WTC11 (cell line): ENCODE measurements around the gene SLC19A3. TPM values are rescaled to one million over a fixed set of nuclear protein-coding genes. Genes with fewer than 3 reads are reported as not detected.

ENCODE experiments used
- ATAC-seq: fragments of 200-7000 bp; cut with Tn5 transposase; 2 replicates; pipeline ENCODE4 v1.10.0; 2021; ENCODE audit warnings: mild to moderate bottlenecking, moderate library complexity
- CTCF ChIA-PET: fragments of 300-600 bp; sonication (Branson Sonifier 250); formaldehyde crosslinking; loops from one replicate; lab custom pipeline; 2021; ENCODE audit warnings: antibody characterized with exemption; lab: Charles Lee
- POLR2A ChIA-PET: fragments of 350-600 bp; sonication (Branson Sonifier 250); formaldehyde crosslinking; loops from one replicate; lab custom pipeline; 2021; ENCODE audit warnings: antibody characterized with exemption; lab: Charles Lee
- DNase-seq: peaks from one replicate; pipeline ENCODE4 v3.0.0; 2021; ENCODE audit warnings: low spot score
- H3K27ac Mint-ChIP-seq: 2 replicates; pipeline ENCODE4 v1.8.0; 2021; ENCODE audit warnings: mixed read lengths
- H3K27me3 Mint-ChIP-seq: 2 replicates; pipeline ENCODE4 v1.8.0; 2021; ENCODE audit warnings: low read depth, mild to moderate bottlenecking, moderate library complexity, mixed read lengths
- H3K36me3 Mint-ChIP-seq: 2 replicates; pipeline ENCODE4 v1.8.0; 2021; ENCODE audit warnings: mixed read lengths
- H3K4me1 Mint-ChIP-seq: 2 replicates; pipeline ENCODE4 v1.8.0; 2022; ENCODE audit warnings: mixed read lengths
- H3K4me3 Mint-ChIP-seq: 2 replicates; pipeline ENCODE4 v1.8.0; 2021; ENCODE audit warnings: mild to moderate bottlenecking, moderate library complexity, mixed read lengths
- H3K9me3 Mint-ChIP-seq: 2 replicates; pipeline ENCODE4 v1.8.0; 2021; ENCODE audit warnings: mixed read lengths
- EMX1 ChIP-seq: fragments of 250-450 bp; sonication (Bioruptor Pico); IDR thresholded peaks from 2 replicates; pipeline ENCODE4 v1.8.0; 2021; ENCODE audit warnings: mild to moderate bottlenecking
- ETV6 ChIP-seq: sonication (generic); formaldehyde crosslinking; IDR thresholded peaks from 2 replicates; pipeline ENCODE4 v1.8.1; 2022; ENCODE audit warnings: mild to moderate bottlenecking, missing genetic modification reagents
- FOXP1 ChIP-seq: sonication (generic); formaldehyde crosslinking; IDR thresholded peaks from 2 replicates; pipeline ENCODE4 v1.8.0; 2022; ENCODE audit warnings: missing genetic modification reagents, mild to moderate bottlenecking, moderate library complexity, borderline replicate concordance
- GTF2I ChIP-seq: fragments of 250-450 bp; sonication (Bioruptor Pico); conservative IDR thresholded peaks from 2 replicates; pipeline ENCODE4 v1.4.0; 2021; ENCODE audit warnings: mild to moderate bottlenecking
- HMGA2 ChIP-seq: fragments of 250-450 bp; sonication (Bioruptor Pico); IDR thresholded peaks from 2 replicates; pipeline ENCODE4 v1.4.0; 2021; ENCODE audit warnings: mild to moderate bottlenecking, moderate library complexity
- IRF2 ChIP-seq: sonication (generic); formaldehyde crosslinking; IDR thresholded peaks from 2 replicates; pipeline ENCODE4 v1.8.0; 2022; ENCODE audit warnings: low read depth, missing genetic modification reagents, borderline replicate concordance
- JUN ChIP-seq: sonication (generic); formaldehyde crosslinking; IDR thresholded peaks from 2 replicates; pipeline ENCODE4 v1.8.0; 2023; ENCODE audit warnings: mild to moderate bottlenecking, missing genetic modification reagents
- MXD4 ChIP-seq: fragments of 250-450 bp; sonication (Bioruptor Pico); IDR thresholded peaks from 2 replicates; pipeline ENCODE4 v1.8.0; 2021; ENCODE audit warnings: mild to moderate bottlenecking, moderate library complexity, borderline replicate concordance
- NFE2L1 ChIP-seq: sonication (generic); formaldehyde crosslinking; IDR thresholded peaks from 2 replicates; pipeline ENCODE4 v1.8.1; 2023; ENCODE audit warnings: missing genetic modification reagents
- OVOL2 ChIP-seq: fragments of 250-450 bp; sonication (Bioruptor Pico); IDR thresholded peaks from 2 replicates; pipeline ENCODE4 v1.9.0; 2021; ENCODE audit warnings: mild to moderate bottlenecking, borderline replicate concordance
- RELA ChIP-seq: sonication (generic); formaldehyde crosslinking; IDR thresholded peaks from 2 replicates; pipeline ENCODE4 v1.8.1; 2022; ENCODE audit warnings: missing genetic modification reagents, mild to moderate bottlenecking, borderline replicate concordance
- RORB ChIP-seq: fragments of 250-450 bp; sonication (Bioruptor Pico); IDR thresholded peaks from 2 replicates; pipeline ENCODE4 v1.9.0; 2021; ENCODE audit warnings: mild to moderate bottlenecking
- SMAD3 ChIP-seq: sonication (generic); formaldehyde crosslinking; IDR thresholded peaks from 2 replicates; pipeline ENCODE4 v1.8.0; 2022; ENCODE audit warnings: missing genetic modification reagents, mild to moderate bottlenecking, borderline replicate concordance
- SOX15 ChIP-seq: fragments of 250-450 bp; sonication (Bioruptor Pico); IDR thresholded peaks from 2 replicates; pipeline ENCODE4 v1.9.0; 2021; ENCODE audit warnings: mild to moderate bottlenecking
- TEAD1 ChIP-seq: sonication (generic); formaldehyde crosslinking; IDR thresholded peaks from 2 replicates; pipeline ENCODE4 v1.8.0; 2022; ENCODE audit warnings: mild to moderate bottlenecking, missing genetic modification reagents
- ZNF121 ChIP-seq: sonication (generic); formaldehyde crosslinking; IDR thresholded peaks from 2 replicates; pipeline ENCODE4 v1.8.0; 2023; ENCODE audit warnings: missing genetic modification reagents
- ZNF219 ChIP-seq: sonication (generic); formaldehyde crosslinking; IDR thresholded peaks from 2 replicates; pipeline ENCODE4 v1.8.0; 2023; ENCODE audit warnings: missing genetic modification reagents, mild to moderate bottlenecking, borderline replicate concordance
- ZNF416 ChIP-seq: fragments of 250-450 bp; sonication (Bioruptor Pico); IDR thresholded peaks from 2 replicates; pipeline ENCODE4 v1.9.0; 2021; ENCODE audit warnings: mild to moderate bottlenecking, inconsistent platforms
- ZNF671 ChIP-seq: fragments of 250-450 bp; sonication (Bioruptor Pico); IDR thresholded peaks from 2 replicates; pipeline ENCODE4 v1.8.0; 2021; ENCODE audit warnings: mild to moderate bottlenecking
- total RNA-seq: library from RNA; stranded (reverse); gene quantifications from 3 replicates; pipeline ENCODE4 v1.2.3, GENCODE V29; 2021
- TF ChIP-seq, protein P1 (sequence below): sonication (generic); formaldehyde crosslinking; IDR thresholded peaks from 2 replicates; pipeline ENCODE4 v1.8.1; 2022; ENCODE audit warnings: low read depth, mild to moderate bottlenecking, moderate library complexity, missing genetic modification reagents, borderline replicate concordance
- TF ChIP-seq, protein P2 (sequence below): sonication (generic); formaldehyde crosslinking; IDR thresholded peaks from 2 replicates; pipeline ENCODE4 v1.8.1; 2023; ENCODE audit warnings: mild to moderate bottlenecking, missing genetic modification reagents
- TF ChIP-seq, protein P3 (sequence below): sonication (generic); formaldehyde crosslinking; IDR thresholded peaks from 2 replicates; pipeline ENCODE4 v1.8.1; 2023; ENCODE audit warnings: mild to moderate bottlenecking, missing genetic modification reagents, moderate library complexity
- TF ChIP-seq, protein P4 (sequence below): fragments of 250-450 bp; sonication (Bioruptor Pico); IDR thresholded peaks from 2 replicates; pipeline ENCODE4 v1.9.0; 2021; ENCODE audit warnings: moderate library complexity, mild to moderate bottlenecking, inconsistent platforms, borderline replicate concordance

Gene SLC19A3
- total RNA-seq, 1 experiment from 2014 or later, result 6.5 TPM

DNA sequence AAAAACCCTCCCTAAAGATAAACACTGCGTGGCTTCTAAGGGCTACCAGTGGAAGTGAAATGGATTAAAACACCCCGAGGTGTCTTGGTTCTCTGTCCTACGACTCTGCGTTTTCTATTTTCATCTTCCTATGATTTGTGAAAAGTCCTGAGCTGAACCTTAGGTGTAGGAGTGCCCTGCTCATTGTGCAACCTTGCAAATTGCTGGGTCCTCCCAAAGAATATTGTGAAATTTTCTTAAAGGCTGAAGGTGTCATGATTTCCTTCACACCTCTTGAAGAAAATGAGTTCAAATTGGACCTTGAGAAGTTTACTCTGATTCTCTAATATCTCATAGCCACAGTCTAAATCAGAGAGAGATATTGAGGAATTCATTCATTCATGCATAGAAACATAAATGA lies 1.8 kb upstream of the SLC19A3 start:
- DNase-seq, result no peak
- Mint-ChIP-seq H3K4me3 (no peak overlapping the region), H3K27me3 (0 out of 2 replicates have a peak, but pooled peaks cover 3% of the 10 kb centered on the region), H3K36me3 (no peaks in the 10 kb centered on the region), H3K9me3 (no peaks in the 10 kb centered on the region), H3K27ac (no peak overlapping the region), H3K4me1 (peaks cover 23% of the 10 kb centered on the region)
- POLR2A ChIA-PET, result no interaction called here
- CTCF ChIA-PET, result no interaction called here
- ATAC-seq, result no peak
- TF ChIP-seq JUN, result no peak

DNA sequence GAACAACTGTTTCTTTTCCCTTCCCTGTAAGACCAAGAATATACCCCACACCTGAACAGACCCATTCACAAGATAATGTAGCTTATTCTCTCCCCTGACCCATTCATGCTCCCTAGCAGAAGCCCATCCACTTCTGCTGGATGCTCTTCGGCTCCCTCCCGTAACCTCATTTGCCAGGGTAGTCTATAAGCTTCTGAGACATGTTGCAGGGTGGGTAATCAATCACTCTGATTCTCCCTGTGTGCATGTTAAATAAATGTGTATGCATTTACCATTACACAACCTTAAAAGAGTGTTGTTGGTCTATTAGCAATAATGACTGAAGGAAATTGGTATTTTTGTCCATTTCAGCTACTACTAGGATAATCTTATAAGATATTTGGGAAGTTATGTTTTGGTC lies 1.3 kb downstream of the SLC19A3 start:
- TF ChIP-seq RELA (CRISPR knock-in tag) (no peak), EMX1 (CRISPR knock-in tag) (no peak), ZNF671 (CRISPR knock-in tag) (no peak), FOXP1 (CRISPR knock-in tag) (no peak), NFE2L1 (CRISPR knock-in tag) (no peak), OVOL2 (no peak), ETV6 (CRISPR knock-in tag) (no peak), ZNF121 (CRISPR knock-in tag) (no peak), TEAD1 (CRISPR knock-in tag) (no peak), HMGA2 (CRISPR knock-in tag) (no peak)
- TF ChIP-seq, protein P1, sequence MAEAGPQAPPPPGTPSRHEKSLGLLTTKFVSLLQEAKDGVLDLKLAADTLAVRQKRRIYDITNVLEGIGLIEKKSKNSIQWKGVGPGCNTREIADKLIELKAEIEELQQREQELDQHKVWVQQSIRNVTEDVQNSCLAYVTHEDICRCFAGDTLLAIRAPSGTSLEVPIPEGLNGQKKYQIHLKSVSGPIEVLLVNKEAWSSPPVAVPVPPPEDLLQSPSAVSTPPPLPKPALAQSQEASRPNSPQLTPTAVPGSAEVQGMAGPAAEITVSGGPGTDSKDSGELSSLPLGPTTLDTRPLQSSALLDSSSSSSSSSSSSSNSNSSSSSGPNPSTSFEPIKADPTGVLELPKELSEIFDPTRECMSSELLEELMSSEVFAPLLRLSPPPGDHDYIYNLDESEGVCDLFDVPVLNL (CRISPR knock-in tag), result no peak
- TF ChIP-seq, protein P2, sequence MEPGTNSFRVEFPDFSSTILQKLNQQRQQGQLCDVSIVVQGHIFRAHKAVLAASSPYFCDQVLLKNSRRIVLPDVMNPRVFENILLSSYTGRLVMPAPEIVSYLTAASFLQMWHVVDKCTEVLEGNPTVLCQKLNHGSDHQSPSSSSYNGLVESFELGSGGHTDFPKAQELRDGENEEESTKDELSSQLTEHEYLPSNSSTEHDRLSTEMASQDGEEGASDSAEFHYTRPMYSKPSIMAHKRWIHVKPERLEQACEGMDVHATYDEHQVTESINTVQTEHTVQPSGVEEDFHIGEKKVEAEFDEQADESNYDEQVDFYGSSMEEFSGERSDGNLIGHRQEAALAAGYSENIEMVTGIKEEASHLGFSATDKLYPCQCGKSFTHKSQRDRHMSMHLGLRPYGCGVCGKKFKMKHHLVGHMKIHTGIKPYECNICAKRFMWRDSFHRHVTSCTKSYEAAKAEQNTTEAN (CRISPR knock-in tag), result no peak
- Mint-ChIP-seq H3K4me3 (0 out of 2 replicates have a peak overlapping the region, but pooled peaks have one; percentile 4), H3K9me3 (no peaks in the 10 kb centered on the region), H3K27me3 (0 out of 2 replicates have a peak, but pooled peaks cover 3% of the 10 kb centered on the region), H3K36me3 (no peaks in the 10 kb centered on the region), H3K27ac (no peak overlapping the region), H3K4me1 (peaks cover 26% of the 10 kb centered on the region)
- CTCF ChIA-PET, result interaction anchor here (0.9 to 1.5 kb wide), 2 partner anchors 49 to 57 kb away, joined by 3 read pairs; no protein-coding TSS in a partner anchor
- ATAC-seq, result no peak
- no peak for DNase-seq
- POLR2A ChIA-PET, result interaction anchor here (0.7 kb wide), 1 partner anchor 156 kb away, joined by 7 read pairs; no protein-coding TSS in a partner anchor

DNA sequence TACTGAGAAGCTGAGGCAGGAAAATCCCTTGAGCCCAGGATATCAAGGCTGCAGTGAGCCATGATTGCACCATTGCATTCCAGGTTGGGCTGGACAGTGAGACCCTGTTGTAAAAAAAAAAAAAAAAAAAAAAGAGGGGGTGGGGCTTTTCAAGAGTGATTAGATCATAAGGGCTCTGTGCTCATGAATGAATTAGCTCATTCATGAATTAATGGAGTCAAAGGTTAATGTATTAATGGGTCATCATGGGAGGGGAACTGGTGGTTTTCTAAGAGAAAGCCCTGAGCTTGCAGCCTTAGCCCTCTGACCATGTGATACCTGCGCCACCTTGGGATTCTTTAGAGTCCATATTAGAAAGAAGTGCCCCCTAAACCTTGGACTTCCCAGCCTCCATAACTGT lies 4.5 kb downstream of the SLC19A3 start:
- 0 out of 2 replicates have a peak, but pooled peaks cover 3% of the 10 kb centered on the region for H3K27me3 Mint-ChIP-seq
- DNase-seq (no peak), ATAC-seq (no peak)
- H3K27ac Mint-ChIP-seq, result no peak overlapping the region
- H3K9me3 Mint-ChIP-seq, result peaks cover 6% of the 10 kb centered on the region
- ChIA-PET CTCF (interaction anchor here (0.6 kb wide), 1 partner anchor 118 kb away, joined by 3 read pairs; no protein-coding TSS in a partner anchor), POLR2A (interaction anchor here (0.7 kb wide), 1 partner anchor 21 kb away, joined by 10 read pairs; no protein-coding TSS in a partner anchor)
- no peak for TF ChIP-seq MXD4 (CRISPR knock-in tag)
- TF ChIP-seq ZNF121 (CRISPR knock-in tag), result no peak
- TF ChIP-seq, protein P3, sequence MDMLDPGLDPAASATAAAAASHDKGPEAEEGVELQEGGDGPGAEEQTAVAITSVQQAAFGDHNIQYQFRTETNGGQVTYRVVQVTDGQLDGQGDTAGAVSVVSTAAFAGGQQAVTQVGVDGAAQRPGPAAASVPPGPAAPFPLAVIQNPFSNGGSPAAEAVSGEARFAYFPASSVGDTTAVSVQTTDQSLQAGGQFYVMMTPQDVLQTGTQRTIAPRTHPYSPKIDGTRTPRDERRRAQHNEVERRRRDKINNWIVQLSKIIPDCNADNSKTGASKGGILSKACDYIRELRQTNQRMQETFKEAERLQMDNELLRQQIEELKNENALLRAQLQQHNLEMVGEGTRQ, result no peak
- no peak for TF ChIP-seq SOX15
- TF ChIP-seq IRF2 (CRISPR knock-in tag), result no peak
- TF ChIP-seq RORB (CRISPR knock-in tag), result no peak
- TF ChIP-seq SMAD3 (CRISPR knock-in tag), result no peak
- TF ChIP-seq ZNF219 (CRISPR knock-in tag), result no peak
- no peak for TF ChIP-seq GTF2I (CRISPR knock-in tag)
- TF ChIP-seq ZNF416 (CRISPR knock-in tag), result no peak
- TF ChIP-seq, protein P4, sequence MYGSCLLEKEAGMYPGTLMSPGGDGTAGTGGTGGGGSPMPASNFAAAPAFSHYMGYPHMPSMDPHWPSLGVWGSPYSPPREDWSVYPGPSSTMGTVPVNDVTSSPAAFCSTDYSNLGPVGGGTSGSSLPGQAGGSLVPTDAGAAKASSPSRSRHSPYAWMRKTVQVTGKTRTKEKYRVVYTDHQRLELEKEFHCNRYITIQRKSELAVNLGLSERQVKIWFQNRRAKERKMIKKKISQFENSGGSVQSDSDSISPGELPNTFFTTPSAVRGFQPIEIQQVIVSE, result no peak
- no peak overlapping the region for H3K4me3 Mint-ChIP-seq
- H3K4me1 Mint-ChIP-seq, result peaks cover 26% of the 10 kb centered on the region
- H3K36me3 Mint-ChIP-seq, result peaks cover 3% of the 10 kb centered on the region; the same call in 1 of the 2 replicates
